ENCODE measurements around the gene IGSF9. TPM values are rescaled to one million over a fixed set of nuclear protein-coding genes. Genes with fewer than 3 reads are reported as not detected.
A peak's percentile ranks its signal among the peaks of the same experiment; 100 is the strongest.

The IGSF9 gene
- total RNA-seq, 3 donors from 2014 or later: 21.5 to 70.8 (median 25.9) TPM

DNA sequence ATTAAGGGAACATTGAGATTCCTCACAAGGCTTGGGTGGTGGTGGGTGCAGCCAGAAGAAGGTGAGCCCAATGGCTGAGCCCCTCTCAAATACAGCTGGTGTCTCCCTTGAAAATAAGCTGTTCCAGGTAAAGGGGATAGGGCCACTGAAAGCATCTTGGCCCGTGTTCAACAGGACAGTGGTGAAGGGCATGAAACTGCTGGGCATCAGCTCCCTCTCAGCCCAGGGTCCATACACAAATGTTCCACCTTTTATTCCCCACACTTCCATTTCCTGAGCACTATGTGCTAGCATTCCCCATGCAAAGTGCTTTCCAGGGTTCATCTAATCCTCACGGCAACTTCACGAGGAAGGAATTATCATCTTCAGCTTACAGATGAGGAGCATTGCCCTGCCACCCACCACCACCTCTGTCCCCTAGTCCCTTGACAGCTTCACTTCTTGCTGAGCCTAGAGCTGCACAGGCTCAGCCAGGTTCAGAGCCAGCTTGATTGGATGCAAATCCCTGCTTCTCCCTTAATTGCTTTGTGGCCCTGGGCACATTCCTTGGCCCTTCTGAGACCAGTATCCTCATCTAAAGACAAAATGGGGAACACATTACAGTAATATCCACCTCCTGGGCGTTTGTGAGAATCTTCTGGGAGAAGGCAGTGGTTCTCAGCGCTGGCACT, 29.7 kb downstream of the IGSF9 start:
- Histone ChIP-seq H3K36me3 (ENCODE audit: low read depth) (no peaks in the 10 kb centered on the region), H3K4me3 (no peak overlapping the region), H3K9me3 (no peaks in the 10 kb centered on the region), H3K4me1 (ENCODE audit: low read depth) (peaks cover 48% of the 10 kb centered on the region)
- no peak for ATAC-seq
- intact Hi-C loops (cut with DNase I, micrococcal nuclease): no loop called here
- TF ChIP-seq, protein P1, sequence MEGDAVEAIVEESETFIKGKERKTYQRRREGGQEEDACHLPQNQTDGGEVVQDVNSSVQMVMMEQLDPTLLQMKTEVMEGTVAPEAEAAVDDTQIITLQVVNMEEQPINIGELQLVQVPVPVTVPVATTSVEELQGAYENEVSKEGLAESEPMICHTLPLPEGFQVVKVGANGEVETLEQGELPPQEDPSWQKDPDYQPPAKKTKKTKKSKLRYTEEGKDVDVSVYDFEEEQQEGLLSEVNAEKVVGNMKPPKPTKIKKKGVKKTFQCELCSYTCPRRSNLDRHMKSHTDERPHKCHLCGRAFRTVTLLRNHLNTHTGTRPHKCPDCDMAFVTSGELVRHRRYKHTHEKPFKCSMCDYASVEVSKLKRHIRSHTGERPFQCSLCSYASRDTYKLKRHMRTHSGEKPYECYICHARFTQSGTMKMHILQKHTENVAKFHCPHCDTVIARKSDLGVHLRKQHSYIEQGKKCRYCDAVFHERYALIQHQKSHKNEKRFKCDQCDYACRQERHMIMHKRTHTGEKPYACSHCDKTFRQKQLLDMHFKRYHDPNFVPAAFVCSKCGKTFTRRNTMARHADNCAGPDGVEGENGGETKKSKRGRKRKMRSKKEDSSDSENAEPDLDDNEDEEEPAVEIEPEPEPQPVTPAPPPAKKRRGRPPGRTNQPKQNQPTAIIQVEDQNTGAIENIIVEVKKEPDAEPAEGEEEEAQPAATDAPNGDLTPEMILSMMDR (IDR thresholded peaks at IDR 0.05): no peak
- DNase-seq: no peak

DNA sequence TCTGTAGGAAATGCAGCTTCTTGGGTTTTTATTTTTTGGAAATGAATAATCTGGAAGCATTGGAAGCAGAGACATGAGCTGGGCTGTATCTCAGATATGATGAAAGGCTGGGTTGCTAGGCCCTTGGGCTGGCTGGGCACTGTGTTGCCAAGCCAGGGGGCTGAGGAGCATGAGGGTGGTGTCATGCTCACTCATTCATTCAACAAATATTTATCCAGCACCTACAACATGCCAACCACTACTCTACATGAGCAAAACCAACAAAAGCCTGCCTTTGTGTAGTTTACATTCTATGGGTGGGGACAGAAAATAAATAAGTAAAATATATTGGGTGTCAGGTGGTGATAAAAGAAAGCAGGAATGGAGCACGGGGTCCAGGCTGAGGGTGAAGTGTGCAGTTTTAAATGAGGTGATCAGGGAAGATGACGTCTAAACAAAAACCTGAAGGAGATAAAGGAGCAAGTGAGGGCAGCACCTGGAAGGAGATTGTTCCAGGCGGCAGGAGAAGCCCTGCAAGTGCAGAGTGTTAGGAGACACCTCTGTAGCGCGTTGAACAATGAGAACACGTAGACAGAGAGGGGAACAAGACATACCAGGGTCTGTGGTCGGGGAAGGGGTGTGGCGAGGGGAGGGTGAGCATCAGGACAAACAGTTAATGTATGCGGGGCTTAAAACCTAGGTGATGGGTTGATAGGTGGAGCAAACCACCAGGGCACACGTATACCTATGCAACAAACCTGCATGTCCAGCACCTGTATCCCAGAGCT, 31.0 kb downstream of the IGSF9 start:
- H3K36me3 ChIP-seq (ENCODE audit: low read depth): no peaks in the 10 kb centered on the region
- no peaks in the 10 kb centered on the region for H3K9me3 ChIP-seq
- no peak overlapping the region for H3K4me3 ChIP-seq
- peaks cover 41% of the 10 kb centered on the region for H3K4me1 ChIP-seq (ENCODE audit: low read depth)
- DNase-seq: no peak
- peak; percentile 49 for ATAC-seq
- intact Hi-C loops (cut with DNase I, micrococcal nuclease): no loop called here
- TF ChIP-seq, protein P1 (IDR thresholded peaks at IDR 0.05): no peak

DNA sequence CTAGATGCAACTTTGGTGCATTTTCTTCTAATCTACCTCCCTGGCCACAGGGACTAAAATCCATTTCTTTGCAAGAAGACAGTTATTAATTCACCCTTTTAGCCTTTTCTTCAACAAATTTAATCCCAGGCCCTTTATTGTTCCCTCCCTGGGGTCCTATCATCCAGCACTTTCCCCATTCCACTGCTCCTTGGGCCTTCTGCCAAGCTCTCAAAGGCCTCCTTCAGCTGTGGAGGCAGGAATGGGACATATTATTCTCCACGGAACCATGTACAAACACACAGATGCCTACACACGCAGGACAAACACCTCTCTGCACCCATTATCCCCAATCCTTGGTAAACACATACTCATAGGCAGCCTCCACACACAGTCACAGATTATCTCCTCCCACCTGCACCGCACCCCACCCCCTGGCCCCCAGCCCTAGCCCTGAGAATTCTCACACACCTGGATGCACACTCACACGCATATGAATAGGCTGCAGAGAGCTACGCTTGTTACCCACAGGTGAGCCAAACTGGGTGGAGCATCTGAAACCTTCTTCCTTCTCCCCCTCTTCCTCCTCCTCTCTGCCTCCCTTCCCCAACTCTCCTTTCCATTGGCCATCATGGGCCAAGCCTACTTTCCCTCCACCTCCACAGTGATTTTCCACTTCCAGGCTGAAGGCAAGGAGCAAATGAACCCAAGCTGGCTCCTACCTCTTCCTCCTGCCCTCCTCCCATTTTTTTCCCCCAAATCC, 31.8 kb downstream of the IGSF9 start:
- no peak overlapping the region for H3K4me3 ChIP-seq
- ATAC-seq (peak; percentile 61), DNase-seq (peak in 1 of 3 donors; percentile 32)
- H3K36me3 ChIP-seq (ENCODE audit: low read depth): no peaks in the 10 kb centered on the region
- intact Hi-C loops (cut with DNase I, micrococcal nuclease): no loop called here
- no peaks in the 10 kb centered on the region for H3K9me3 ChIP-seq
- TF ChIP-seq, protein P1 (IDR thresholded peaks at IDR 0.05): no peak
- H3K4me1 ChIP-seq (ENCODE audit: low read depth): peaks cover 41% of the 10 kb centered on the region

DNA sequence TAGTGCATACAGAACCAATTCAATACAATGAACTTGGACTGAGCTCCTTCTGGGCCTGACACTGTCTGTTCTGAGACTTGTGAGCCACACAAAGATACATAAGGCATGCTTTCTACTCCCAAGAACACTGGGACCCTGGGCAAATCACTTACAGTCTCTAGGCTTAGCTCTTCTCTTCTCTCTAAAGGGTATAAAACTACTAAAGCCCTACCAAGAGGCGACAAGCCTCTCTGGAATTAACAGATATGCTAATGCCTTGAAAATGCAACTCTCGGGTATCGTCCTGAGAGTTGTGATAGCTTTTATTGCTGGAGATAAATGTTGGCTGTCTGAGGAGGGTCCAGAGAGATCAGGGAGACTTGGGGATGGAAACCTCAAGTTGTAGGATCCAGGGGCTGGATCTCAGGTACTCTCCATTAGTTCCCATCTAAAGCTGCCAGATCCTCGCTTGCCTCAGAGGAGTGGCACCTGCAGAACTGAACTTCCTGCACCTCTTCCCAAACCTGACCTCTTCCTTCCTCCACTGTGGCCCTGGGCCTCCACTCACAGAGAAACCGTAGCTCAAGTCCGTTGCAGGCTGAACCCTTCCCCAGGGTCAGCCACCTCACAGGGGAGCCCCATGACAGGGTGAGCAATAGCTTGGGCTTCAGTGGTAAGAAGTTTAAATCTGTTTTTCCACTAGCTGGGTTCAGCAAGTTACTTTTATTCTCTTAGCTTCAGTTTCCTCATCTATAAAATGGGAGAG, 33.9 kb downstream of the IGSF9 start:
- intact Hi-C loops (cut with DNase I, micrococcal nuclease): no loop called here
- TF ChIP-seq, protein P1 (IDR thresholded peaks at IDR 0.05): no peak
- no peaks in the 10 kb centered on the region for H3K9me3 ChIP-seq
- ATAC-seq (no peak), DNase-seq (no peak)
- H3K36me3 ChIP-seq (ENCODE audit: low read depth): no peaks in the 10 kb centered on the region
- H3K4me3 ChIP-seq: no peak overlapping the region
- H3K4me1 ChIP-seq (ENCODE audit: low read depth): peaks cover 28% of the 10 kb centered on the region

All from mucosa of descending colon (tissue), 3 donors.